ENCODE results near the gene RNF208.

The RNF208 gene, protein sequence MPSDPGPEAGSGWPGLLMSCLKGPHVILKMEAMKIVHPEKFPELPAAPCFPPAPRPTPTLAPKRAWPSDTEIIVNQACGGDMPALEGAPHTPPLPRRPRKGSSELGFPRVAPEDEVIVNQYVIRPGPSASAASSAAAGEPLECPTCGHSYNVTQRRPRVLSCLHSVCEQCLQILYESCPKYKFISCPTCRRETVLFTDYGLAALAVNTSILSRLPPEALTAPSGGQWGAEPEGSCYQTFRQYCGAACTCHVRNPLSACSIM

DNA sequence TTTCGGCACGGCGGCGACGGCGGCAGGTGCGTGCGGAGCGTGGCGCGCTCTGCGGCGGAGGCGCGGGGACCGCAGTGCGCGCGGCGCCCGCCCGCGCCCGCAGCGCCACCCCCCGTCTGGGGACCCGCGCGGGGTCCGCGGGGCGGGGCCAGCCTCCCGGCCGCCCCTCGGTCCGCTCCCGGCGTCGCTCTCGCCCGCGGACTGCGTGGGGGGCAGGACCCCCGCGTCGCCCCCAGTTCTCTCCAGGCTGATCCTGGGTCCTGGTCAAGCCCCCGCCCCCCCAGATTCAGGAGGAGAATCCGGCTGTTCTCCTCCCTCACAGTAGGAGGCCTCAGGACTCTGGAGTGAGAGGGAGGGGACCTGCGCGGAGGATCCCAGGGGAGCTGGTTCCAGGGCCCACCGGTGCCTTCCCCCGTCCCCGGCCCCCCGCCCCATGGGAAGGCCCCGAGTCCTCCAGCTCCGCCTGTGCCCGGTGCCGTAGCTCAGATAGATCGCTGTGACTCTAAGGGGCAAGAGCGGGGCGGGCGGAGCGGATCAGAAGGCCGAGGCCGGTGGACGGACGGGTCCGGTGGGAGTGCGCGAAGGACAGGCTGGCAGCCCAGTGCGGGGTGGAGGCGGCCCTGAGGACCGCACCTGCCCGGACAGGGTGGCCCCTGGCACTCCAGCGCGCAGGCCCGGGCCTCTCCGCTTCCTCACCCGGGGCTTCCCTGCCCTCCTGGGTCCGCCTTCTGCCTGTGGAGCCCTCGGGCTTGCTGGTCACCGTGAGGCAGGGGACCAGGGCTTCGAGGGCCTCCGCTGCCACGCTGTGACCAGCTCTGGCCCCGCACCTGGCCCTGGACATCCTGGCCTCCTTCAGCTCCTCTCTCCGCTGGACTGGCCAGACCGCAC is at the start of gene RNF208:
Gene RNF208 (minus strand): TSS at position 51 of the 888 bp plus-strand sequence. CDS start 1,028 bp downstream, outside the sequence.
- Histone ChIP-seq H3K27me3 (ENCODE audit: control insufficient read depth, low read length) (no peaks in the 10 kb centered on the region), H3K27ac (ENCODE audit: low read depth, low read length) (no peak within 1 kb of the TSS), H3K4me3 (ENCODE audit: low read length) (peak within 1 kb of the TSS; percentile 99), H3K9me2 (replicated peaks; ENCODE audit: control insufficient read depth, low read length) (no peaks in the 10 kb centered on the region), H3K9me3 (ENCODE audit: control insufficient read depth, insufficient read depth, low read length) (no peaks in the 10 kb centered on the region), H4K20me1 (ENCODE audit: control insufficient read depth, insufficient read depth, low read depth, low read length) (no peaks in the 10 kb centered on the region), H3K36me3 (ENCODE audit: control insufficient read depth, low read length) (peaks cover 3% of the 10 kb centered on the region; the same call in 1 of the 2 replicates), H3K4me2 (ENCODE audit: low read length) (peak within 1 kb of the TSS; percentile 99), H3F3A (ENCODE audit: control insufficient read depth, insufficient read depth) (peaks cover 6% of the 10 kb centered on the region), H3K79me2 (ENCODE audit: control insufficient read depth, low read length) (peaks cover 5% of the 10 kb centered on the region), H3K4me1 (ENCODE audit: control insufficient read depth, low read length) (peaks cover 32% of the 10 kb centered on the region)
- TF ChIP-seq EZH2phosphoT487 (IDR thresholded peaks at IDR 0.05; ENCODE audit: borderline replicate concordance, low read length) (no peak), CTCF (IDR thresholded peaks at IDR 0.05; ENCODE audit: low read depth, low read length, poor library complexity, severe bottlenecking) (no peak)

DNA sequence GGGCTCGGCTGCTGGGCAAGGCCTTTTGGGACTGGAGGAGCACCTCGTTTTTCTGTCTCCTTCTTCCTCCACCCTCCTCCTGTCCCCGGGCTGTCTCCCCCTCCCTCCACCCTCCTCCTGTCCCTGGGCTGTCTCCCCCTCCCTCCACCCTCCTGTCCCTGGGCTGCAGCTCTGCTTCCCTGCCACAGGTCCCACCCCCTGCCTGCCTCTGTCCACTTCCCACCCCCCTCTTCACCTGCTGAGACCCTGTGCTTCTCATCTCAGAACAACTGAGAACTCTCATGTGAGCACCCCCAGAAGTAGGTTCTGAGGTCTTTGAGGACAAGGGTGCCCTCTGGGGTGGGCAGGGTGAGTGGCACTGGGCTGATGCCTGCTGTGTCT is 49.6 kb upstream of the RNF208 start:
- no peak for TF ChIP-seq EZH2phosphoT487 (IDR thresholded peaks at IDR 0.05; ENCODE audit: borderline replicate concordance, low read length)
- no peak for TF ChIP-seq CTCF (IDR thresholded peaks at IDR 0.05; ENCODE audit: low read depth, low read length, poor library complexity, severe bottlenecking)
- Histone ChIP-seq H3K9me3 (ENCODE audit: control insufficient read depth, insufficient read depth, low read length) (no peaks in the 10 kb centered on the region), H4K20me1 (ENCODE audit: control insufficient read depth, insufficient read depth, low read depth, low read length) (no peaks in the 10 kb centered on the region), H3K79me2 (ENCODE audit: control insufficient read depth, low read length) (peaks cover 41% of the 10 kb centered on the region), H3K4me2 (ENCODE audit: low read length) (no peak overlapping the region), H3K4me1 (ENCODE audit: control insufficient read depth, low read length) (peaks cover 95% of the 10 kb centered on the region), H3K9me2 (replicated peaks; ENCODE audit: control insufficient read depth, low read length) (no peaks in the 10 kb centered on the region), H3K27ac (ENCODE audit: low read depth, low read length) (no peak overlapping the region), H3K4me3 (ENCODE audit: low read length) (no peak overlapping the region), H3K36me3 (ENCODE audit: control insufficient read depth, low read length) (peaks cover 61% of the 10 kb centered on the region), H3K27me3 (ENCODE audit: control insufficient read depth, low read length) (no peaks in the 10 kb centered on the region), H3F3A (ENCODE audit: control insufficient read depth, insufficient read depth) (peaks cover 30% of the 10 kb centered on the region)

- Histone ChIP-seq H3K4me3 (ENCODE audit: low read length) (no peak overlapping the region), H3F3A (ENCODE audit: control insufficient read depth, insufficient read depth) (peaks cover 30% of the 10 kb centered on the region), H4K20me1 (ENCODE audit: control insufficient read depth, insufficient read depth, low read depth, low read length) (no peaks in the 10 kb centered on the region), H3K36me3 (ENCODE audit: control insufficient read depth, low read length) (peaks cover 67% of the 10 kb centered on the region), H3K9me2 (replicated peaks; ENCODE audit: control insufficient read depth, low read length) (no peaks in the 10 kb centered on the region), H3K9me3 (ENCODE audit: control insufficient read depth, insufficient read depth, low read length) (no peaks in the 10 kb centered on the region), H3K4me1 (ENCODE audit: control insufficient read depth, low read length) (peaks cover 95% of the 10 kb centered on the region), H3K79me2 (ENCODE audit: control insufficient read depth, low read length) (peaks cover 47% of the 10 kb centered on the region), H3K27ac (ENCODE audit: low read depth, low read length) (no peak overlapping the region), H3K4me2 (ENCODE audit: low read length) (no peak overlapping the region), H3K27me3 (ENCODE audit: control insufficient read depth, low read length) (no peaks in the 10 kb centered on the region)
- no peak for TF ChIP-seq EZH2phosphoT487 (IDR thresholded peaks at IDR 0.05; ENCODE audit: borderline replicate concordance, low read length)
- TF ChIP-seq CTCF (IDR thresholded peaks at IDR 0.05; ENCODE audit: low read depth, low read length, poor library complexity, severe bottlenecking) = no peak
Measured at GRCh38 chr9:137270929-137271695, 49.1 kb upstream of the RNF208 start.

Data from DOHH2 (cell line).